Activated naive CD8-positive, alpha-beta T cell treated with anti-CD3 and anti-CD28 coated beads, Interleukin-2, amount 10 ng/mL, durations not matched to agents 7 days and 5 days (primary cell): Measurements from ENCODE around the gene UBE2Z. TPM values are rescaled to one million over a fixed set of nuclear protein-coding genes. Genes with fewer than 3 reads are reported as not detected.
"Not testable (repeated sequence)": the region's sequence is repeated elsewhere in the genome, so short reads cannot be mapped to it uniquely, and the experiment has no call there.

Experiments used
- ATAC-seq: fragments of 150-1000 bp; cut with Tn5 transposase; one replicate; pipeline ENCODE4 v1.10.0; 2021; ENCODE audit warnings: low read depth, moderate library complexity
- POLR2A ChIA-PET: fragments of 350-600 bp; sonication (Branson Sonifier 250); formaldehyde crosslinking; loops from one replicate; lab custom pipeline; 2021; ENCODE audit warnings: antibody characterized with exemption; lab: Charles Lee
- DNase-seq: peaks from one replicate; pipeline ENCODE4 v3.0.0; 2021
- H3K27ac Mint-ChIP-seq: one replicate; pipeline ENCODE4 v1.8.0; 2022; ENCODE audit warnings: mild to moderate bottlenecking, mixed read lengths
- H3K27me3 Mint-ChIP-seq: one replicate; pipeline ENCODE4 v1.8.0; 2022; ENCODE audit warnings: mild to moderate bottlenecking, moderate library complexity, mixed read lengths
- H3K36me3 Mint-ChIP-seq: one replicate; pipeline ENCODE4 v1.8.0; 2021; ENCODE audit warnings: mild to moderate bottlenecking, mixed read lengths
- H3K4me1 Mint-ChIP-seq: one replicate; pipeline ENCODE4 v1.8.0; 2021; ENCODE audit warnings: mixed read lengths
- H3K4me3 Mint-ChIP-seq: one replicate; pipeline ENCODE4 v1.8.0; 2022; ENCODE audit warnings: mild to moderate bottlenecking, moderate library complexity, mixed read lengths
- H3K9me3 Mint-ChIP-seq: one replicate; pipeline ENCODE4 v1.8.0; 2021; ENCODE audit warnings: mixed read lengths
- total RNA-seq, 2 experiments: library from RNA; stranded (reverse); gene quantifications; one replicate each; pipeline ENCODE4 v1.2.3, GENCODE V29; 2021

The UBE2Z gene
- total RNA-seq, 2 experiments from 2014 or later: 71.6 to 74.7 TPM

GRCh38 chr17:48945261-48945651 lies 37.0 kb downstream of the UBE2Z start:
- POLR2A ChIA-PET: interaction anchor here (0.6 to 2.8 kb wide), 11 partner anchors 8 to 502 kb away, joined by 3 to 39 read pairs (median 5); partner anchors contain the start of genes ATP5MC1 and UBE2Z
- H3K9me3 Mint-ChIP-seq, H3K36me3 Mint-ChIP-seq, ATAC-seq, DNase-seq, H3K27me3 Mint-ChIP-seq: not testable (repeated sequence)
- peak overlapping the region; percentile 100 for H3K4me3 Mint-ChIP-seq
- peaks cover 11% of the 10 kb centered on the region for H3K4me1 Mint-ChIP-seq
- peak overlapping the region; percentile 100 for H3K27ac Mint-ChIP-seq

- peaks cover 2% of the 10 kb centered on the region for H3K4me1 Mint-ChIP-seq
Measured at GRCh38 chr17:48951572-48951971, 43.4 kb downstream of the UBE2Z start.

GRCh38 chr17:48952904-48953303 lies 44.7 kb downstream of the UBE2Z start:
- ATAC-seq (no peak), DNase-seq (no peak)
- Mint-ChIP-seq H3K27ac (no peak overlapping the region), H3K4me3 (no peak overlapping the region), H3K4me1 (peaks cover 2% of the 10 kb centered on the region), H3K36me3 (no peaks in the 10 kb centered on the region), H3K9me3 (no peaks in the 10 kb centered on the region), H3K27me3 (peaks cover 9% of the 10 kb centered on the region)
- POLR2A ChIA-PET: interaction anchor here (1.0 kb wide), 1 partner anchor 8 kb away, joined by 5 read pairs; the partner anchor contains the start of gene SNF8

More at GRCh38 chr17:48951572-48951971, 43.4 kb downstream of the UBE2Z start:
- H3K9me3 Mint-ChIP-seq: no peaks in the 10 kb centered on the region
- peaks cover 9% of the 10 kb centered on the region for H3K27me3 Mint-ChIP-seq
- no peaks in the 10 kb centered on the region for H3K36me3 Mint-ChIP-seq
- DNase-seq (no peak), ATAC-seq (no peak)
- H3K4me3 Mint-ChIP-seq: no peak overlapping the region
- no peak overlapping the region for H3K27ac Mint-ChIP-seq
- POLR2A ChIA-PET: no interaction called here

GRCh38 chr17:48954300-48954755 lies 46.1 kb downstream of the UBE2Z start:
- peaks cover 2% of the 10 kb centered on the region for H3K4me1 Mint-ChIP-seq
- POLR2A ChIA-PET: no interaction called here
- H3K9me3 Mint-ChIP-seq: no peaks in the 10 kb centered on the region
- no peak for ATAC-seq
- peaks cover 14% of the 10 kb centered on the region for H3K27me3 Mint-ChIP-seq
- DNase-seq: no peak
- no peak overlapping the region for H3K27ac Mint-ChIP-seq
- no peak overlapping the region for H3K4me3 Mint-ChIP-seq
- H3K36me3 Mint-ChIP-seq: no peaks in the 10 kb centered on the region

GRCh38 chr17:48960834-48961515 lies 52.8 kb downstream of the UBE2Z start:
- H3K4me1 Mint-ChIP-seq: no peaks in the 10 kb centered on the region
- no peak overlapping the region for H3K27ac Mint-ChIP-seq
- no peak for DNase-seq
- no peaks in the 10 kb centered on the region for H3K9me3 Mint-ChIP-seq
- POLR2A ChIA-PET: no interaction called here
- no peaks in the 10 kb centered on the region for H3K36me3 Mint-ChIP-seq
- no peak overlapping the region for H3K4me3 Mint-ChIP-seq
- H3K27me3 Mint-ChIP-seq: peaks cover 26% of the 10 kb centered on the region
- ATAC-seq: no peak

GRCh38 chr17:48961516-48962233 lies 53.5 kb downstream of the UBE2Z start:
- Mint-ChIP-seq H3K9me3 (no peaks in the 10 kb centered on the region), H3K36me3 (no peaks in the 10 kb centered on the region), H3K4me3 (no peak overlapping the region), H3K4me1 (no peaks in the 10 kb centered on the region), H3K27me3 (peaks cover 28% of the 10 kb centered on the region), H3K27ac (no peak overlapping the region)
- POLR2A ChIA-PET: interaction anchor here (0.5 kb wide), 1 partner anchor 47 kb away, joined by 3 read pairs; no protein-coding TSS in a partner anchor
- ATAC-seq (no peak), DNase-seq (no peak)

GRCh38 chr17:48970224-48970623 lies 62.0 kb downstream of the UBE2Z start:
- Mint-ChIP-seq H3K27ac (no peak overlapping the region), H3K4me1 (peaks cover 2% of the 10 kb centered on the region), H3K36me3 (no peaks in the 10 kb centered on the region), H3K4me3 (no peak overlapping the region), H3K27me3 (peaks cover 33% of the 10 kb centered on the region), H3K9me3 (no peaks in the 10 kb centered on the region)
- ATAC-seq (no peak), DNase-seq (no peak)
- POLR2A ChIA-PET: no interaction called here

- H3K4me1 Mint-ChIP-seq: peaks cover 2% of the 10 kb centered on the region
- H3K9me3 Mint-ChIP-seq: no peaks in the 10 kb centered on the region
- H3K4me3 Mint-ChIP-seq: no peak overlapping the region
- POLR2A ChIA-PET: no interaction called here
- H3K36me3 Mint-ChIP-seq: no peaks in the 10 kb centered on the region
- no peak for DNase-seq
- H3K27ac Mint-ChIP-seq: no peak overlapping the region
- peaks cover 33% of the 10 kb centered on the region for H3K27me3 Mint-ChIP-seq
- no peak for ATAC-seq
Measured at GRCh38 chr17:48970865-48971687, 62.9 kb downstream of the UBE2Z start.

- H3K9me3 Mint-ChIP-seq: no peaks in the 10 kb centered on the region
- H3K27me3 Mint-ChIP-seq: peaks cover 31% of the 10 kb centered on the region
- ATAC-seq (no peak), DNase-seq (no peak)
- no peak overlapping the region for H3K4me3 Mint-ChIP-seq
- POLR2A ChIA-PET: no interaction called here
- H3K36me3 Mint-ChIP-seq: no peaks in the 10 kb centered on the region
- no peak overlapping the region for H3K27ac Mint-ChIP-seq
- peaks cover 2% of the 10 kb centered on the region for H3K4me1 Mint-ChIP-seq
Measured at GRCh38 chr17:48972749-48973097, 64.5 kb downstream of the UBE2Z start.

GRCh38 chr17:48973806-48974205 lies 65.6 kb downstream of the UBE2Z start:
- H3K9me3 Mint-ChIP-seq: no peaks in the 10 kb centered on the region
- no peaks in the 10 kb centered on the region for H3K36me3 Mint-ChIP-seq
- POLR2A ChIA-PET: no interaction called here
- DNase-seq: no peak
- ATAC-seq: no peak
- no peak overlapping the region for H3K4me3 Mint-ChIP-seq
- peaks cover 27% of the 10 kb centered on the region for H3K27me3 Mint-ChIP-seq
- no peak overlapping the region for H3K27ac Mint-ChIP-seq
- H3K4me1 Mint-ChIP-seq: peaks cover 2% of the 10 kb centered on the region

Other genes starting within 250 kb of the UBE2Z start
- gene PRAC1, start 185.9 kb upstream of the UBE2Z start, total RNA-seq: not detected
- gene PRAC2, start 185.2 kb upstream of the UBE2Z start, total RNA-seq: not detected
- gene HOXB13, start 179.7 kb upstream of the UBE2Z start, total RNA-seq: not detected
- not detected for gene TTLL6, start 91.2 kb upstream of the UBE2Z start, total RNA-seq
- 100 to 1,000 TPM; 179 to 199 TPM for gene CALCOCO2, start 77.4 kb upstream of the UBE2Z start, total RNA-seq
- gene ATP5MC1, start 15.6 kb upstream of the UBE2Z start, total RNA-seq: 10 to 100 TPM; 53.4 to 61.9 TPM
- 10 to 100 TPM; 82.6 to 96.2 TPM for gene SNF8, start 36.4 kb downstream of the UBE2Z start, total RNA-seq
- gene GIP, start 60.2 kb downstream of the UBE2Z start, total RNA-seq: not detected
- gene IGF2BP1, start 89.0 kb downstream of the UBE2Z start, total RNA-seq: not detected
- not detected for gene B4GALNT2, start 224.4 kb downstream of the UBE2Z start, total RNA-seq